DMS79 (cell line): ENCODE results near the gene ADAMTS6.
A peak's percentile ranks its signal among the peaks of the same experiment; 100 is the strongest.

Source experiments
- DNase-seq: peaks from one replicate; lab custom pipeline; 2025; lab: John Stamatoyannopoulos, UW

Gene ADAMTS6

GRCh38 chr5:65144136-65144871 lies 337.4 kb downstream of the ADAMTS6 start:
- DNase-seq = no peak

- no peak for DNase-seq
Measured at GRCh38 chr5:65142511-65143011, 339.2 kb downstream of the ADAMTS6 start.

DNA sequence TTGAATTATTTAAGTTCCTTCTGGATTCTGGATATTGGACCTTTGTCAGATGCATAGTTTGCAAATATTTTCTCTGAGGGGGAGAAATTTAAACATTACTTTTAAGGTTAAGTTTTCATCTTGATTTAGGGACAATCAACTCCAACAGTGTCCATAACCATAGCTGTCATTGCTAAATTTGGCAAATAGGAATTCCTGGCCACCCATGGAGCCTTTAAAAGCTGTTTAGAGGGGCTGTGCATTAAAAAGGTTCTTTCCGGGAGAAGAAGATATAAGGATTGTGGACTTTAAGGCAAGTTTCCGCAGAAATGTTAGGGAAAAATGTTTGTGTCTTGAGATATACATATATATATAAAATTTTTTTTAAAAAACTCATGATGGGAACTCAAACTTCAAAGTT lies 339.7 kb downstream of the ADAMTS6 start:
- no peak for DNase-seq

GRCh38 chr5:65141493-65141892 lies 340.2 kb downstream of the ADAMTS6 start:
- no peak for DNase-seq

DNA sequence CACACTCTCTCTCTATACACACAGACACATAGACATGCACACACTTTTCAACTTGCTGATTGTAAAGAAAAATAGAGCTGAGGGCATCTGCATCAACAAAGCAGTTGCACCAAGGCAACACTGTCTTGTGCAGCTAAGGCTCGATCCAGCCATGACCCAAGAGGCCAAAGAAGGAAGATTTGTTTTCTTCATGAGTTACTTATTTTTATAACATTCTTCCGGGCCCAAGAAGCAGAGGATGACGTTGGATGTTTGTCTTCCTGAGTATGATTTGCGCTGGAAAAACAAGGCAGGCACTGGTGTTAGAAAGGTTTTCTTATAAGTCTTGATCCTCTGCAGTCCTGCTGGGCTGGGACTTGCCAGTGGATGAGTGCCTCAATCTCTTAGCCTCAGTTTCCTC lies 344.1 kb downstream of the ADAMTS6 start:
- no peak for DNase-seq

DNA sequence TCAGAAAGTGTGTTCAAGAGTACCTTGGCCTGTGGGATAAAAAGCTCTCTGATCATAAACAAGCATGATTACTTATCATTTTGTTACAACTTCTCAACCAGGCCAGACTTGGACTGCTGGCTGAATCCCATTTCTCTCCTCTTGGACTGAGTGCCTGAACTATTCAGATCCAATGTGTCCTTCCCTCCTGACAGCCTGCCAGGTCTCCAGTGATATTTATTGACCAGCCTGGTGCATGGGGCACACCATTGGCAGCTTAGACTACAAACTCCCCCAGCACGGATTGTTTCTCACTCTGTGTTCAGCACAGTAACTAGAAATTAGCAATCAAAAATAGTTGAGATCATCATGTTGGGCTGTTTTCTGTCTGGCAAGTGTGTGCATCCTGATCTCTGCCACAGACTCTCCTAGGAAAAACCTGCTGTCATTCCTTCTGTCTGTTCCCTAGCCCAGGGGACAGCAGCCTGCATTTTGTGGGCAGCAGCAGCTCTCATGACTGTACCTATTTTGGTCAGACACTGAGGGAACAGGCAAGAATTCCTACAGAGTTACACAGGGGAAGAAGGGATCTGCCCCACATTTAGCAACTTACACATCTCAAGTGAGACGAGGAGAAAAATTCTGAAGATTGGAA lies 348.1 kb downstream of the ADAMTS6 start:
- DNase-seq = no peak

DNA sequence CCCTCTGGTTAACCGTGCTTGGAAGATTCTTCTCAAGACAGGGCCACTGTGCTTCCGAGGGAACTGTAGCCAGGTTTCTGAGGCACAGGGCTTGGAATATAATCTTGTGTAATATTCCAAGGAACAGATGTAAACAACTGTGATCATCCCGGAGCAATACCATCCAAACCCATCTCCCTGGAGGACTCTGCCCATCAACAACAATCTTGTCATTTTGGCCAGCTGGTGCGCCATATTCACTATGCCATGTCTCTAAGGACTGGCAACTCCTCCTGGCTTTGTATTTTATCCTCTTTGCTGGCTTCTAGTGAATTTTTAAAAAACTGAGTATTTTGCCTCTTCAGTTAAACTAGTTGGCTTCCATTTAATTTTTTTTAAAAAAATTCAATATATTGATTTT lies 349.3 kb downstream of the ADAMTS6 start:
- no peak for DNase-seq

- no peak for DNase-seq
Measured at GRCh38 chr5:65128226-65128625, 353.5 kb downstream of the ADAMTS6 start.

DNA sequence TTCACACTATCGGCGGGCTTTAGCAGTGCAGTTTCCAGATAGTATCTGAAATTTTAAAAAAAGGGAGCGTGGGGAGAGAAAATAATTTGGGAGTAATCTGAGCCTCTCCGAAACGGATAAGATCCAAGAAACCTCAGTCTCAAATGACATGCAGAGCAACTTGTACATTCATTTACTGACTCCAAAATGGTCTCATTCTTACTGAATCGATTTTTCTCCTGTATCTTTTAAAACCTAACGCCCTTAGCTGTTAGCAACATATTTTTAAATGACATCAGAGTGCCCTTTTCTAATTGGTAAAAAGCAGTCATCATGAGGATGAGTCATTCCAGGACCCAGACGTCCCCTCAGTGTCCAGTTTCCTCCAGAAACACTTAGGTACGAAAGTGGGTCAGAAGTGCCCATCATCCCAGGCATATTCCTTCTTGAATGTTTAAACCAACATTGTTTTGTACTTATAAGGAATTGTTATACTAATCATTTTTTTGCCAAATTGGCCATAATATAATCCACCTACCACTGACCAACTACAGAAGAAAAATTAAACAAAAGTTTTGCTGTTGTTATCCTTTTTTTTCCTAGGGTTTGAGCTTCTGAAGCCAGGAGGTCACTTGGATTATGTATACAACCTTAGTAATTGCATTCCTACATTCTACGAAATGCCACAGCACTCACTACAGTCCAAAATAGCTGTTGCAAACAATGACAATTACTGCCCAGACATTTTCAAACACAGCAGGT lies 354.4 kb downstream of the ADAMTS6 start:
- DNase-seq = no peak

DNA sequence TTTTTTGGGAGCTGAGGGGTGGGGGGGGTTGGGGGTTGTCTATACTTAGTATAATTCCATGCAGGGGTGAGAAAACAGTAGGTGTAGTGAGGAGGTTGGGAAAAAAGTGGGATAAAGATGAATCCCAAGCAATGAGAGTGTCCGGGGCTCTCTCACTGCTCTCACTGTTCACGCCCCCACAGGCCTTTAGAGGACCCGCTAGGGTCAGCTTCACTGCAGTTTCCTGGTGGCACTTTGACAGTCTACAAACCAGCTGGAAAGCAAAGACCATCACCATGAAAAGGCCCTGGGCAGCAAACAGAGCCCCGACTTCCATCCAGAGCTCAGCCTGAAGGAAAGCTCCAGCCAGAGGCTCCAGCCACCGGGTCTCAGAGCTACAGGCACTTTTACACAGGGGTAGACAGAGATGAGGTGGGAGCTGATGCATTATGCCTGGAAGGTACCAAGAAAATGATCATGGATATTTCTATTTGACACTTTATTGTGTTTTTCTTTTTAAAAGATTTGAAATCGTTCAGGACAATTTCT lies 355.1 kb downstream of the ADAMTS6 start:
- no peak for DNase-seq

- no peak for DNase-seq
Measured at GRCh38 chr5:65125591-65126541, 355.9 kb downstream of the ADAMTS6 start.

DNA sequence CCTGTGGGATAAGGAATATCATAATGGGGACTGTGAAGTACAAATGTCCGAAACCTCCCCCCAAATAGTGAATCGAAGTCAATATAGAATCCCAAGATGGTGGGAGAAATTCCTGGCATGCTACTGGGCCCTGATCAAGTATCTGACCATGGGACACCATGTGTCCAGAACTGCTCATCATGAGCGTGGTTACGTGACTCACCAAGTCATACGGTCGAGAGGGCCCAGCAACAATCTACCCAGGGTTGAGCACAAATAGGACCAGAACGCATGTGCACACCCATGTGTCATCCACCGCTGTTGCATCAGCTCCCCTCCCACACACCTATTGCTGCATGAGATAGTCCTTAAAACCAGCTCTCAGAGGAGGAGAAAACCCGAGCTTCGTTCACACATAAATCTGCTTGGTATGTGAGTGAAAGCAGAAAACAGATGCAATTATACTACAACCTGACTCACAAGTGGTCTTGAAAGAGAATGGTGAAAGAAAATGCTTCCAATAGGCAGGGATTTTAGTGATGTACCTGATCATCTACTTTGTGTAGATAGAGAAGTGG lies 359.8 kb downstream of the ADAMTS6 start:
- no peak for DNase-seq

- DNase-seq = peak; percentile 59
Measured at GRCh38 chr5:65120371-65120967, 361.3 kb downstream of the ADAMTS6 start.

- DNase-seq = no peak
Measured at GRCh38 chr5:65117525-65117924, 364.2 kb downstream of the ADAMTS6 start.

DNA sequence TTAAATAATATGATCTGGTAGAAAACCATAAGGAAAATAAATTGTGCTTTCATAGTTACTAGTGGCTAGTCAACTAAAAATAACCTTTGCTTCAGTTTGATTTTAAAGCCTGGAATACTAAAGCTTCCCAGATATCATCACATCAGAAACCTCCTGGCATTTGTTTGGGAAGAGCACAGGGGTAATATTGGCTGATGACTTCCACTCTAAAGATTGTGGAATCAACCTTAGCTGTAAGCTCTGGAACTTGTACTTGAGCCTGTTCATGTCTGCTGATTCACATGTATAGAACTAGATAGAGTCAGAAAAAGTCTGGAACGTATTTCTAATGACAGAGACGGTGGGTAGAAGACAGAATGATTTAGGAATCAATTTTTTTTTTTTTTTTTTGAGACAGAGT lies 367.9 kb downstream of the ADAMTS6 start:
- no peak for DNase-seq

GRCh38 chr5:65111961-65112658 lies 369.6 kb downstream of the ADAMTS6 start:
- no peak for DNase-seq

DNA sequence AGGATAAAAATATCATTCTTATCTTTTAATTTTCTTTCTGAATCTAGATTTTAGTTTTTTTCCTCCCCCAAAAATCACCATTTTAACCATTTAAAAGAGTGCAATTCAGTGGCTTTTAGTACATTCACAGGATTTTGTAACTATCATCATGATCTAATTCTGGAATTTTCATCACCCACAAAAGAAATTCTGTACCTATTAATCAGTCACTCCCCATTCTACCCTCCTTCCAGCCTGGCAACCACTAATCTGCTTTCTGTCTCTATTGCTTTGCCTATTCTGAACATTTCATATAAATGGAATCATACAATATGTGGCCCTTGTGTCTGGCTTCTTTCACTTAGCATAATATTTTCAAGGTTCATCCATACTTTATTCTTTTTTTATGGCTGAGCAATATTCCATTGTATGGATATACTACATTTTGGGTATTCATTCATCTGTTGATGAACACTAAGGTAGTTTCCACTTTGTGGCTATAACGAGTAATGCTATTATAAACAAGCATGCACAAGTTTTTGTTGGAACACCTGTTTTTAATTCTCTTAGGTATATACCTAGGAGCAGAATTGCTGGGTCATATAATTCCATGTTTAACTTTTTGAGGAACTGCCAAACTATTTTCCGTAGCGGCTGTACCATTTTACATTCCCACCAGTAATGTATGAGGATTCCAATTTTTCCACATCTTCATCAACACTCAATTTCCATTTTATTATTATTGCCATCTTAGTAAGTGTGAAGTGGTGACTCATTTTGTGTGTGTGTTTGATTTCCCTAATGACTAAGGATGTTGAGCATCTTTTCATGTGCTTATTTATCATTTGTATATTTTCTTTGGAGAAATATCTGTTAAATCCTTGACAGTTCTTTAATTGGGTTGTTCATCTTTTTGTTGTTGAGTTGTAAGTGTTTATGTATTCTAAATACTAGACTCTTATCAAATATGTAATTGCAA lies 372.7 kb downstream of the ADAMTS6 start:
- DNase-seq = no peak

DNA sequence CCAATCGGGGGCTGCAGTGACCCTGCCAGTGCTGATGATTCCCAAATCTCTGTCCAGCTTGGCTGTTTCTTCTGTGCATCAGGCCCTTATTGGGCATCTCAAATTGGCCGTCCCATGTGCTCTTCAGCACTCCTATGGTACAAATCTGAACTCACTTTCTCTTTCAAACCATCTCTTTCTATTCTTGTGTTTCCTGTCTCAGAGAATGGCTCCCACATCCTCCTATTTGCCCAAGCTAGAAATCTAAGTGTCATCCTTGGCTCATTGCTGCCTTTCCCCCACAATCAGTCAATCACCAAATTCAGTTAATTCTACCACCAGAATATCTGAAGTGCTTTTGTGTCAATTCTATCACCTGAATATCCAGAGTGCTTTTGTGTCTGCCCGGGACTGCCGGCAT lies 376.4 kb downstream of the ADAMTS6 start:
- DNase-seq = no peak

DNA sequence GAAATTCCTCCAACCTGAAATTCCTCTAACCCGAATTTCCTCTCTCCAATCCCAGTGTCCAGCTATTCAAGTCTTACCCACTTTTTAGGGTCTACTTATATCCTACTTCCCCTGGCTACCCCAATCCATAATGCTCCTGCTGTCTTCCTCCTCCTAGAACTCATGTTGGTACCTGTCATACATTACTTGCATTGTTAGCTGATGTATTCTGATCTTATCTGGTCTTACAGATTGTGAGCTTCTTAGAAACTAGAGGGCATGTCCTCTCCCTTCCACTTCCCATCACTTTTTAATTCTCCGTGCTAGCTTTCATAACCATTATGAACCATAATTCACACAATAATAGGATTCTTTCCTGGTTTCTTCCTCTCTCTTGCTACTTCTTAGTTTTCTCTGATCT lies 376.9 kb downstream of the ADAMTS6 start:
- no peak for DNase-seq
